ENCODE data around the gene CYB5D1. TPM values are rescaled to one million over a fixed set of nuclear protein-coding genes. Genes with fewer than 3 reads are reported as not detected.

Gene CYB5D1
- total RNA-seq, 1 donor from 2014 or later: 9.2 TPM

GRCh38 chr17:7881276-7882054, 23.7 kb downstream of the CYB5D1 start:
- Mint-ChIP-seq H3K4me1 (ENCODE audit: low read depth, unreplicated experiment) (peaks cover 3% of the 10 kb centered on the region), H3K27me3 (ENCODE audit: unreplicated experiment) (peaks cover 3% of the 10 kb centered on the region), H3K4me3 (ENCODE audit: unreplicated experiment) (no peak overlapping the region), H3K36me3 (ENCODE audit: unreplicated experiment) (no peaks in the 10 kb centered on the region), H3K27ac (ENCODE audit: unreplicated experiment) (no peak overlapping the region), H3K9me3 (ENCODE audit: unreplicated experiment) (no peaks in the 10 kb centered on the region)
- TF ChIP-seq, protein P1, sequence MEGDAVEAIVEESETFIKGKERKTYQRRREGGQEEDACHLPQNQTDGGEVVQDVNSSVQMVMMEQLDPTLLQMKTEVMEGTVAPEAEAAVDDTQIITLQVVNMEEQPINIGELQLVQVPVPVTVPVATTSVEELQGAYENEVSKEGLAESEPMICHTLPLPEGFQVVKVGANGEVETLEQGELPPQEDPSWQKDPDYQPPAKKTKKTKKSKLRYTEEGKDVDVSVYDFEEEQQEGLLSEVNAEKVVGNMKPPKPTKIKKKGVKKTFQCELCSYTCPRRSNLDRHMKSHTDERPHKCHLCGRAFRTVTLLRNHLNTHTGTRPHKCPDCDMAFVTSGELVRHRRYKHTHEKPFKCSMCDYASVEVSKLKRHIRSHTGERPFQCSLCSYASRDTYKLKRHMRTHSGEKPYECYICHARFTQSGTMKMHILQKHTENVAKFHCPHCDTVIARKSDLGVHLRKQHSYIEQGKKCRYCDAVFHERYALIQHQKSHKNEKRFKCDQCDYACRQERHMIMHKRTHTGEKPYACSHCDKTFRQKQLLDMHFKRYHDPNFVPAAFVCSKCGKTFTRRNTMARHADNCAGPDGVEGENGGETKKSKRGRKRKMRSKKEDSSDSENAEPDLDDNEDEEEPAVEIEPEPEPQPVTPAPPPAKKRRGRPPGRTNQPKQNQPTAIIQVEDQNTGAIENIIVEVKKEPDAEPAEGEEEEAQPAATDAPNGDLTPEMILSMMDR (IDR thresholded peaks at IDR 0.05; ENCODE audit: partially characterized antibody, unreplicated experiment): no peak
- DNase-seq: no peak

GRCh38 chr17:7882068-7882467, 24.3 kb downstream of the CYB5D1 start:
- Mint-ChIP-seq H3K27me3 (ENCODE audit: unreplicated experiment) (peaks cover 4% of the 10 kb centered on the region), H3K4me1 (ENCODE audit: low read depth, unreplicated experiment) (peaks cover 4% of the 10 kb centered on the region), H3K27ac (ENCODE audit: unreplicated experiment) (no peak overlapping the region), H3K4me3 (ENCODE audit: unreplicated experiment) (no peak overlapping the region), H3K36me3 (ENCODE audit: unreplicated experiment) (no peaks in the 10 kb centered on the region), H3K9me3 (ENCODE audit: unreplicated experiment) (no peaks in the 10 kb centered on the region)
- DNase-seq: no peak
- TF ChIP-seq, protein P1 (IDR thresholded peaks at IDR 0.05; ENCODE audit: partially characterized antibody, unreplicated experiment): no peak

GRCh38 chr17:7882629-7883028, 24.8 kb downstream of the CYB5D1 start:
- TF ChIP-seq, protein P1 (IDR thresholded peaks at IDR 0.05; ENCODE audit: partially characterized antibody, unreplicated experiment): no peak
- no peak overlapping the region for H3K27ac Mint-ChIP-seq (ENCODE audit: unreplicated experiment)
- no peak for DNase-seq
- H3K36me3 Mint-ChIP-seq (ENCODE audit: unreplicated experiment): no peaks in the 10 kb centered on the region
- H3K9me3 Mint-ChIP-seq (ENCODE audit: unreplicated experiment): no peaks in the 10 kb centered on the region
- H3K4me3 Mint-ChIP-seq (ENCODE audit: unreplicated experiment): no peak overlapping the region
- H3K27me3 Mint-ChIP-seq (ENCODE audit: unreplicated experiment): peaks cover 4% of the 10 kb centered on the region
- peaks cover 4% of the 10 kb centered on the region for H3K4me1 Mint-ChIP-seq (ENCODE audit: low read depth, unreplicated experiment)

- TF ChIP-seq, protein P1 (IDR thresholded peaks at IDR 0.05; ENCODE audit: partially characterized antibody, unreplicated experiment): no peak
- H3K9me3 Mint-ChIP-seq (ENCODE audit: unreplicated experiment): no peaks in the 10 kb centered on the region
- peak overlapping the region; percentile 79 for H3K4me3 Mint-ChIP-seq (ENCODE audit: unreplicated experiment)
- no peaks in the 10 kb centered on the region for H3K36me3 Mint-ChIP-seq (ENCODE audit: unreplicated experiment)
- peaks cover 4% of the 10 kb centered on the region for H3K27me3 Mint-ChIP-seq (ENCODE audit: unreplicated experiment)
- DNase-seq: no peak
- H3K27ac Mint-ChIP-seq (ENCODE audit: unreplicated experiment): peak overlapping the region; percentile 76
- peaks cover 4% of the 10 kb centered on the region for H3K4me1 Mint-ChIP-seq (ENCODE audit: low read depth, unreplicated experiment)
These were observed 26.1 kb downstream of the CYB5D1 start for GRCh38 chr17:7883781-7884386.

Data from glutamatergic neuron (in vitro differentiated cells).